HFF-Myc (cell line): ENCODE data around the gene SYVN1.

Experiments used
- DNase-seq: peaks from one replicate; pipeline ENCODE4 v3.0.0-alpha.2; 2011; ENCODE audit warnings: low read depth; ENCODE audit errors: extremely low read depth
- H3K4me3 ChIP-seq: replicated peaks from 2 replicates; pipeline ENCODE4 v1.5.1; 2011; ENCODE audit warnings: low read depth, mild to moderate bottlenecking, control low read depth, low read length
- TF ChIP-seq, protein P1 (sequence below): IDR thresholded peaks from 2 replicates; pipeline ENCODE4 v1.5.1; 2012; ENCODE audit warnings: mild to moderate bottlenecking, low read depth, low read length, control low read depth; ENCODE audit errors: missing control alignments

Gene SYVN1

DNA sequence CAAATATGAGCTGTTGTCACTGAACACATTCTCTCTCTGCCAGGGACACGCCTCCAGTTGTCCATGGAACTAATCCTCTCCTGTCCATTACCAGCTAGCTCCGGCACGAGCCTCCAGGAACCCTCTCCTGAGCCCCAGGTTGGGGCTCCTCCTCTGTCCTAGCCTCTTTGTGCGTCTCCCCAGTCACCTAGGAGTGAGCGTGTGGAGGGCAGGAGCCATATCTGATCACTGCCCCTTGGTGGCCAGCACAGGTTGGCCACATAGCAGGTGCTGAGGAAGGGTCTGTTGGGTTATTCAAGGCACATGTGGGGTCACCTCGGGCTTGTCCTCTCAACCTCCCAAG, 2.5 kb downstream of the SYVN1 start:
- TF ChIP-seq, protein P1, sequence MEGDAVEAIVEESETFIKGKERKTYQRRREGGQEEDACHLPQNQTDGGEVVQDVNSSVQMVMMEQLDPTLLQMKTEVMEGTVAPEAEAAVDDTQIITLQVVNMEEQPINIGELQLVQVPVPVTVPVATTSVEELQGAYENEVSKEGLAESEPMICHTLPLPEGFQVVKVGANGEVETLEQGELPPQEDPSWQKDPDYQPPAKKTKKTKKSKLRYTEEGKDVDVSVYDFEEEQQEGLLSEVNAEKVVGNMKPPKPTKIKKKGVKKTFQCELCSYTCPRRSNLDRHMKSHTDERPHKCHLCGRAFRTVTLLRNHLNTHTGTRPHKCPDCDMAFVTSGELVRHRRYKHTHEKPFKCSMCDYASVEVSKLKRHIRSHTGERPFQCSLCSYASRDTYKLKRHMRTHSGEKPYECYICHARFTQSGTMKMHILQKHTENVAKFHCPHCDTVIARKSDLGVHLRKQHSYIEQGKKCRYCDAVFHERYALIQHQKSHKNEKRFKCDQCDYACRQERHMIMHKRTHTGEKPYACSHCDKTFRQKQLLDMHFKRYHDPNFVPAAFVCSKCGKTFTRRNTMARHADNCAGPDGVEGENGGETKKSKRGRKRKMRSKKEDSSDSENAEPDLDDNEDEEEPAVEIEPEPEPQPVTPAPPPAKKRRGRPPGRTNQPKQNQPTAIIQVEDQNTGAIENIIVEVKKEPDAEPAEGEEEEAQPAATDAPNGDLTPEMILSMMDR = no peak
- DNase-seq = no peak
- H3K4me3 ChIP-seq = no peak overlapping the region

- no peak overlapping the region for H3K4me3 ChIP-seq
- no peak for DNase-seq
- TF ChIP-seq, protein P1 = no peak
Observed at GRCh38 chr11:65131417-65131776, 2.9 kb downstream of the SYVN1 start.

DNA sequence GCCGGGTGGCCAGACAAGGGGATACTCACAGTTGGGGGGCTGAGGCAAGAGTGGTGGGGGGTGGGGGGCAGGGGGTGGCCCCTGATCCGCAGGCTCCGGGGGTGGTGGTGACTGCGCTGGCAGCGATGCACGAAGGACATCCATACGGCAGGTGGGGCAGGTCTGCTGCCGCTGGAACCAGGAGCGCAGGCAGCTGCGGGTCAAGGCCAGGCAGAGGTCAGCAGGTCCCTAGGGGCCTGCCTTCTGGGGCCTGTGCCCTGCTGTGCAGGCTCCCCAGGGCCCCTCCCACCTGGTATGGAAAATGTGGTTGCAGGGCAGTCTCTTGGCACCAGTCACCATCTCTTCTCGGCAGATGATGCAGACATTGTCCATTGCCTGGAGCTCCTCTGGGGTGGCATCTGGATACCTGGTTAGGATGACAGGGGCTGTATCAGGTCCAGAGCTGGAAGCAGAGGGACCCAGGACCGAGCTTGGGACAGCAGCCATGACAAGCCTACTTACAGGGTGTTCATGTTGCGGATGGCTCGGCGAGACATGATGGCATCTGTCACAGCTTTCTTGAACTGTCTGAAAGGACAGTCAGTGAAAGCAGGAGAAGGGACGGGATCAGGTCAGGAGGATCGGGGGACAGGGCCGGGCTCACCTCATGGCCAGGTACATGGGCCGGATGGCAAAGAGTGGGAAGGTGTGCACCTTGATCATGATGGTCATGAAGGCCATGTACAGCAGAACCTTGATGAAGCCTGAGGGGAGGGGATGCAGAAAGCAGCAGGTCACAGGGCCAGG, 3.5 kb downstream of the SYVN1 start:
- no peak overlapping the region for H3K4me3 ChIP-seq
- DNase-seq = no peak
- TF ChIP-seq, protein P1 = no peak

DNA sequence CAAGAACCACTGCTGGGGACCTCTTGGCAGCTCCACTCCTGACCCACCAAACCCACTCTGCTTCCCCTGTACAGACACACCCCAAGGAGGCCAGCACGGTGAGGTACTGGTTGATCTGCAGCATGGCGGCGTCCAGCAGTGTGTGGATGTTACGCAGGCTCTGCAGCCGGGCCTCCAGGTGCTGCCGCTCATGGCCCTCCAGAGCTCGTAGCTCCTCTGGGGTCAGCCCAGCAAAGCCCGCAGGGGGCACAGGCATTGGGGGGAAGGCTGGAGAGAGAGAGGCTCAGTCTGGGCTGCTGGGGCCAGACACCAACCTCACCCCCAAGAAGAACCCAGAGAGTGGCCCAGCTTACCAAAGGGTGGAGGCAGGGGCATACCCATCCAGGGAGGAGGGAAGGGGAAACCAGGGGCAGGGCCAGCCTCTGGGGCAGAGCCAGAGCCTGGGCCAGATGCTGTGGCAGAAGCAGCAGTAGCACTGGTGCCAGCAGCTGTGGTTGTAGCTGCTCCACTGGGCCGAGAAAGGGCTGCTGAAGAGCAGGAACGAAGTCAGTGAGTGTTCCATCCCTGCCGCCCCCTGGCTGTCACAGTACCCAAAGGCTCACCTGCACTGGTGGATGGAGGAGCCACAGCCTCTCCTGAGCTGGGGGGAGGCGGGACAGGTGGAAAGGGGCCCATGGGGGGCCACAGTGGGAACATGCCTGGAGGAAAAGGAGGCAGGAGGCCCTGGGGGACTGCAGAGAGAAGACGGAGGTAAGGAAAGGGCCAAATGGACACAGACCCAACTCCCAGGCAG, 4.5 kb downstream of the SYVN1 start:
- no peak for DNase-seq
- no peak overlapping the region for H3K4me3 ChIP-seq
- TF ChIP-seq, protein P1 = no peak

- DNase-seq = no peak
- TF ChIP-seq, protein P1 = no peak
- no peak overlapping the region for H3K4me3 ChIP-seq
Observed at GRCh38 chr11:65128182-65129145, 5.9 kb downstream of the SYVN1 start.

DNA sequence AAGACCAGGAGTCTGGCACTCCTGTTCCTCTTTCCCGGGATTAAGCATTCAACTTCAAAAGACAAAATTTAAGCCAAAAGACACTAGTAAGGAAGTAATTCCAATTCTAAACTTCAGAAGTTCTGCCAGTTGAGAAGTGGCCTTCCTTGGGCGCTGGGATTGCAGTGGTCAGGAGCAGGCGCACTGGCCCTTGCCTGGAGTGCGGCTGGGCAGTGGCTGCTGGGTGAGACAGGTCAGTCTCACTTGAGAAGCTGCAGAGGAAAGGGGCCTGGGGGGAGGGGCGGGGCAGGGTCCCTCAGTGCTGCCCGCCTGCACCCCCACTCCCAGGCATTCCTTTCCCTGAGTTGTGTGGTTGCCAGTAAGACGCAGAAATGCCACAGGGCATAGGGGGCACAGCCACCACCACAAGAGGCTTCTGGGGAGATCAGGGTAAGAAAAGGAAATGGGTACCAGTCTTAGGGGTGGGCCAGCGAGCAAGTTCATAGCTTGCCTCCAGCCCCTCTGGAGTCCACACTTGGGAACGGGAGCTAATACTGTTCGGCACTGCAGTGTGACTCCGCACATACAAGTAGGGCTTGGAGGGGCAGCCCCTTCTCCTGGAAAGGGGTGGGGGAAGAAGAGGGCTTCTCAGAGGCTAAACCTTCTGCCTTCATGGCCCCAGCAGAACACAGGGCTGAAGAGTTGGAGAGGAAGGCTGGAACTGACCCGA, 6.7 kb downstream of the SYVN1 start:
- TF ChIP-seq, protein P1 = no peak
- no peak for DNase-seq
- H3K4me3 ChIP-seq = no peak overlapping the region
